Chondrocyte (in vitro differentiated cells): ENCODE results near the gene PDXK. TPM values are rescaled to one million over a fixed set of nuclear protein-coding genes. Genes with fewer than 3 reads are reported as not detected.

Experiments used
- DNase-seq: peaks from one replicate; pipeline ENCODE4 v3.0.0; 2021; ENCODE audit warnings: mixed read lengths, low spot score
- H3K27ac Mint-ChIP-seq: one replicate; pipeline ENCODE4 v1.8.0; 2021; ENCODE audit warnings: mild to moderate bottlenecking, moderate library complexity, mixed read lengths; ENCODE audit not compliant: unreplicated experiment
- H3K27me3 Mint-ChIP-seq: 2 replicates; pipeline ENCODE4 v1.8.0; 2021; ENCODE audit warnings: low read depth, mixed read lengths
- H3K36me3 Mint-ChIP-seq: 2 replicates; pipeline ENCODE4 v1.8.0; 2021; ENCODE audit warnings: low read depth, mixed read lengths
- H3K4me1 Mint-ChIP-seq: 2 replicates; pipeline ENCODE4 v1.8.0; 2021; ENCODE audit warnings: low read depth, mild to moderate bottlenecking, mixed read lengths
- H3K4me3 Mint-ChIP-seq: one replicate; pipeline ENCODE4 v1.8.0; 2021; ENCODE audit warnings: mild to moderate bottlenecking, moderate library complexity, mixed read lengths; ENCODE audit not compliant: unreplicated experiment
- H3K9me3 Mint-ChIP-seq: 2 replicates; pipeline ENCODE4 v1.8.0; 2021; ENCODE audit warnings: low read depth, mixed read lengths
- CTCF ChIP-seq: fragments of 200-600 bp; sonication (generic); IDR thresholded peaks from 2 replicates; pipeline ENCODE4 v1.5.0; 2021; ENCODE audit warnings: antibody characterized with exemption, mild to moderate bottlenecking, moderate library complexity
- total RNA-seq: library from RNA; stranded (reverse); gene quantifications from 3 replicates; pipeline ENCODE4 v1.2.1, GENCODE V29; 2021

PDXK gene
- total RNA-seq, 1 donor from 2014 or later = 213 TPM

GRCh38 chr21:43782431-43783097 is 63.6 kb downstream of the PDXK start:
- no peak overlapping the region for H3K4me3 Mint-ChIP-seq
- no peaks in the 10 kb centered on the region for H3K9me3 Mint-ChIP-seq
- no peaks in the 10 kb centered on the region for H3K27me3 Mint-ChIP-seq
- no peak for DNase-seq
- H3K4me1 Mint-ChIP-seq = peaks cover 8% of the 10 kb centered on the region
- no peak for TF ChIP-seq CTCF
- H3K36me3 Mint-ChIP-seq = no peaks in the 10 kb centered on the region
- no peak overlapping the region for H3K27ac Mint-ChIP-seq

DNA sequence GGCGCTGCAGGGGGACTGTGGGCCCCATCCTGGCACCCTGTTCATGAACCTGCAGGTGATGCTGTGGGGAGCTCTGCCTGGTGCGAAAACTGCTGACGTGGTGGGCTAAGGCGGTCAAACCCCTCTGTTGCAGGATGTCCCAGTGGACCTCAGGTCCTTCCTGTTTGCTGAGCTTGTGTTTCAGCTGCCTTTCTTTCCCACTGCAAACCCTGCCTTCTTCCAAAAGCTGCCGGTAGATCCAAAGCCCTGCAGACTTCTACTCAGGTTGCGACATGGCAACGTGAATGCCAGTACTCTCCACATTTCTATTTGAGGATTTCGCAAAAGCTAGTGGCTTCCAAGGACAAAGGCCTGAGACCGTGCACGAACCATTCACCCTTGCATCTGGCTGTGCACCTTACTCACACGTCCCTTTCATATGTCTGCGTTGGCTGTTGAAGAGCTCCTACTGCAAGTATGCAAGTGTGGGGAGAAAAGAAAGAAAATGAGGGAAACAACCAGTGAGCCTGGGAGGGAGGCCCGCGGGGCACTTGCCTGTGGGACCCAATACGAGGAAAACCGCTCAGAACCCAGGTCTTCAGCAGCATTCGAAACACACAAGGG is 64.3 kb downstream of the PDXK start:
- TF ChIP-seq CTCF = no peak
- Mint-ChIP-seq H3K4me1 (peaks cover 8% of the 10 kb centered on the region), H3K4me3 (no peak overlapping the region), H3K27ac (no peak overlapping the region), H3K36me3 (no peaks in the 10 kb centered on the region), H3K27me3 (no peaks in the 10 kb centered on the region), H3K9me3 (no peaks in the 10 kb centered on the region)
- DNase-seq = no peak

DNA sequence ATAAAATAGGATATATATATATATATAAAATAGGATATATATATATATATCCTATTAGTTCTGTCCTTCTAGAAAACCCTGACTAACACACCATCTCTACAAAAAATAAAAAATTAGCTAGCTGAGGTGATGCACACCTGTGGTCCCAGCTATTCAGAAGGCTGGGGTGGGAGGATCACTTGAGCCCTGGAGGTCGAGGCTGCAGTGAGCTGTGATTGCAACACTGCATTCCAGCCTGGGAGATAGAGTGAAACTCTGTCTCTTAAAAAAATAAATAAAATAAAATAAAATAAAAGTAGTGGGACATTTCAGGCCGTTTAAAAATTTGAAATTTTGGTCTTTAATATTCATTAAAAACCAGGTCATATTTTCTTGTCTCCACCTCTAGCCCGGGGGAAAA is 66.2 kb downstream of the PDXK start:
- H3K27ac Mint-ChIP-seq = no peak overlapping the region
- peaks cover 4% of the 10 kb centered on the region for H3K4me1 Mint-ChIP-seq
- H3K27me3 Mint-ChIP-seq = no peaks in the 10 kb centered on the region
- no peaks in the 10 kb centered on the region for H3K36me3 Mint-ChIP-seq
- no peak overlapping the region for H3K4me3 Mint-ChIP-seq
- no peak for DNase-seq
- no peak for TF ChIP-seq CTCF
- no peaks in the 10 kb centered on the region for H3K9me3 Mint-ChIP-seq

- Mint-ChIP-seq H3K27me3 (no peaks in the 10 kb centered on the region), H3K9me3 (no peaks in the 10 kb centered on the region), H3K4me1 (peaks cover 12% of the 10 kb centered on the region), H3K27ac (no peak overlapping the region), H3K36me3 (peaks cover 1% of the 10 kb centered on the region), H3K4me3 (no peak overlapping the region)
- no peak for DNase-seq
- no peak for TF ChIP-seq CTCF
These were observed 67.4 kb downstream of the PDXK start for GRCh38 chr21:43786300-43786806.

DNA sequence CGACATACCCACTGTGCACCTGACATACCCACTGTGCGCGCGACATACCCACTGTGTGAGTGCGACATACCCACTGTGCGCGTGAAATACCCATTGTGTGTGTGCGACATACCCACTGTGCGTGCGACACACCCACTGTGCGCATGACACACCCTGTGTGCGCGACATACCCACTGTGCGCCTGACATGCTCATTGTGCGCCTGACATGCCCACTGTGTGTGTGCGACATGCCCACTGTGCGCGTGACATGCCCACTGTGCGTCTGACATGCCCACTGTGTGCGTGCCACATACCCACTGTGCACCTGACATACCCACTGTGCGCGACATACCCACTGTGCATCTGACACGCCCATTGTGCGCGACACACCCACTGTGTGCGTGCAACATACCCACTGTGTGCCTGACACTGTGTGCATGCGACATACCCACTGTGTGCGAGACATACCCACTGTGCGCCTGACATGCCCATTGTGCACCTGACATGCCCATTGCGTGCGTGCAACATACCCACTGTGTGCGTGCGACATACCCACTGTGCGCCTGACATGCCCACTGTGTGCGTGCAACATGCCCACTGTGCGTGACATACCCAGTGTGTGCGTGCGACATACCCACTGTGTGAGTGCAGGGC is 68.0 kb downstream of the PDXK start:
- Mint-ChIP-seq H3K4me3 (no peak overlapping the region), H3K4me1 (peaks cover 14% of the 10 kb centered on the region), H3K9me3 (no peaks in the 10 kb centered on the region), H3K27ac (no peak overlapping the region), H3K36me3 (peaks cover 1% of the 10 kb centered on the region), H3K27me3 (no peaks in the 10 kb centered on the region)
- no peak for TF ChIP-seq CTCF
- DNase-seq = no peak
